ENCODE results near the gene NIF3L1. TPM values are rescaled to one million over a fixed set of nuclear protein-coding genes. Genes with fewer than 3 reads are reported as not detected.
A peak's percentile ranks its signal among the peaks of the same experiment; 100 is the strongest.

The NIF3L1 gene
- total and polyA plus RNA-seq, 2 of the 13 experiments (the other 11 are each of a cell fraction or from before 2014, with no cell fraction given), result 67.9 to 75.2 TPM

DNA sequence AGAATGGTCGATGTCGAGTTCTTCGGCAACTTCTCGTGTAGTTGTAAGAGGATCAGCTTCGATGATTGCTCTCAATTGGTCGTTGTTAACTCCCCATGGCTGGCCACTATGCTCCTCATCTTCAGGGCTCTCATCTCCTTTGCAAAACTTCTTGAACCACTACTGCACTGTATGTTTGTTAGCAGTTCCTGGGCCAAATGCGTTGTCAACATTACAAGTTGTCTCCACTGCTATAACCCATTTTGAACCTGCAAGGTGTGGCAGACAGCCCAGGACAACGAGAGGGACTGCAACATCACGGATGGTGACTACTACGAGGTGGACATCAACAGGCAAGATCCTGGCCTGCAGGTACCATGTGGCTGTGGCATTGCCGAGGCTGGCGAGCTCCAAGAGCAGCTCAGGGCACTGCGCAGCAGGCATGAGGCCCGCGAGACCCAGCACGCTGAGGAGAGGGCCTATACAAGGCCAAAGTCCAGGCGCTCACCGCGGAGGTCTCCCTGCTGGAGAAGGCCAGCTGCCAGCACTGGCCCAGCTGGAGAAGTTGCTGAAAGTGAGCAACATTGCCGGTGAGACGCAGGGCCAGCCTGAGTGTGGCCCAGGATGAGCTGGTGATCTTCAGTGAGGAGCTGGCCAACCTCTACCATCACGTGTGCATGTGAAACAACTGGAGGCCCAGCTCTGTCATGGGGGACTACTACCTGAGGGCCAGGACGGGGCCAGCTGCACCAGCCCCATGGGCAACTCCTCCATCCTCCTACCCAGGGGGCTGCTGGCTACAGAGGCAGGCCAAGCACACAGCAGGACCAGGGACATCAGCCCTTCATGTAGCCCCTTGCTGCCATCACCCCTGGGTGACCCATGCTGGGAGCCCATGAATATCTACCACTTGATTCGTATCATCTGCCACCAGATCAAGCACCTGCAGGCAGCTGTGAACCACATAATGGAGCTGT lies 44.9 kb upstream of the NIF3L1 start (continued):
- TF ChIP-seq LRRFIP1 (CRISPR knock-in tag; conservative IDR thresholded peaks at IDR 0.05), result no peak
- TF ChIP-seq KDM3A (CRISPR knock-in tag; IDR thresholded peaks at IDR 0.05; ENCODE audit: low read depth), result peak; percentile 66; the same call in 1 of the 2 replicates
- TF ChIP-seq KLF16 (CRISPR knock-in tag; IDR thresholded peaks at IDR 0.05), result peak in 1 of 2 experiments; percentile 64; a peak in 1 of 4 replicates
- peak; percentile 93; the same call in 1 of the 2 replicates for TF ChIP-seq ZNF333 (CRISPR knock-in tag; IDR thresholded peaks at IDR 0.05; ENCODE audit: borderline replicate concordance)
- TF ChIP-seq FIP1L1 (IDR thresholded peaks at IDR 0.05; ENCODE audit: borderline replicate concordance, insufficient read depth, low read depth, low read length), result no peak
- TF ChIP-seq HINFP (CRISPR knock-in tag; IDR thresholded peaks at IDR 0.05; ENCODE audit: low read depth), result no peak; the same call in 1 of the 2 replicates
- 0 out of 2 replicates have a peak, but pooled peaks have one; percentile 63 for TF ChIP-seq HNF1B (CRISPR knock-in tag; IDR thresholded peaks at IDR 0.05)
- peak; percentile 88 for TF ChIP-seq ZMYM3 (CRISPR knock-in tag; IDR thresholded peaks at IDR 0.05)
- TF ChIP-seq ZNF44 (CRISPR knock-in tag; IDR thresholded peaks at IDR 0.05), result peak; percentile 77; the same call in 1 of the 2 replicates
- peak; percentile 20; the same call in 1 of the 2 replicates for TF ChIP-seq IRF2 (CRISPR knock-in tag; IDR thresholded peaks at IDR 0.05)
- TF ChIP-seq ZNF775 (CRISPR knock-in tag; IDR thresholded peaks at IDR 0.05; ENCODE audit: borderline replicate concordance), result no peak
- TF ChIP-seq HOXA7 (CRISPR knock-in tag; IDR thresholded peaks at IDR 0.05), result 0 out of 2 replicates have a peak, but pooled peaks have one; percentile 38
- peak; percentile 86 for TF ChIP-seq MYC (CRISPR knock-in tag; IDR thresholded peaks at IDR 0.05; ENCODE audit: borderline replicate concordance)
- peak; percentile 75 for TF ChIP-seq ZBTB33 (CRISPR knock-in tag; IDR thresholded peaks at IDR 0.05)
- 0 out of 2 replicates have a peak, but pooled peaks have one; percentile 34 for TF ChIP-seq ZFYVE20 (CRISPR knock-in tag; IDR thresholded peaks at IDR 0.05; ENCODE audit: borderline replicate concordance, low read depth)
- peak; percentile 81; the same call in 1 of the 2 replicates for TF ChIP-seq ZHX1 (CRISPR knock-in tag; IDR thresholded peaks at IDR 0.05; ENCODE audit: low read depth)
